A549 (cell line): Measurements from ENCODE around the gene ARFIP1. TPM values are rescaled to one million over a fixed set of nuclear protein-coding genes. Genes with fewer than 3 reads are reported as not detected.

Source experiments
- ATAC-seq, 2 experiments: fragments of 200-7000 bp in 1 of 2; fragments of >200 bp in 1 of 2; cut with Nextera tagmentation in 1 of 2; cut with Tn5 transposase in 1 of 2; 3 replicates each; pipeline versions ENCODE4 v1.8.0 to v1.9.1; 2018 to 2020; ENCODE audit warnings: mild to moderate bottlenecking in 1 of 2, moderate library complexity in 1 of 2
- CTCF ChIA-PET: fragments of 300-600 bp; sonication (Branson Sonifier 250); formaldehyde crosslinking; extraction: SDS; loops from one replicate; lab custom pipeline; 2021; ENCODE audit warnings: antibody characterized with exemption, inconsistent platforms; lab: Yijun Ruan, JAX
- POLR2A ChIA-PET: fragments of 350-600 bp; formaldehyde crosslinking; extraction: SDS; loops from one replicate; lab custom pipeline; 2021; ENCODE audit warnings: antibody characterized with exemption, inconsistent platforms; lab: Yijun Ruan, JAX
- DNase-seq, 2 experiments: peaks; one replicate each; pipeline versions ENCODE4 v3.0.0 to v3.0.0-alpha.2; 2011 to 2016; ENCODE audit warnings: low read depth in 1 of 2, low spot score in 1 of 2
- FAIRE-seq: peaks from 2 replicates; lab custom pipeline; 2011; peaks lifted over from hg19 to GRCh38; lab: Jason Lieb, UNC
- H3K27ac ChIP-seq, 2 experiments: fragments of >200 bp; sonication (Bioruptor Twin); formaldehyde crosslinking; 3 replicates each; pipeline ENCODE4 v1.5.1; 2016 to 2017
- H3K4me1 ChIP-seq: fragments of >200 bp; sonication (Bioruptor Twin); formaldehyde crosslinking; 3 replicates; pipeline ENCODE4 v1.6.1; 2016
- H3K4me2 ChIP-seq: fragments of >200 bp; sonication (Bioruptor Twin); formaldehyde crosslinking; 3 replicates; pipeline ENCODE4 v1.6.1; 2016
- H3K4me3 ChIP-seq: fragments of >200 bp; sonication (Bioruptor Twin); formaldehyde crosslinking; 3 replicates; pipeline ENCODE4 v1.5.1; 2016
- H3K9me3 ChIP-seq: fragments of >200 bp; sonication (Bioruptor Twin); formaldehyde crosslinking; 3 replicates; pipeline ENCODE4 v1.6.1; 2016
- CBX2 ChIP-seq: fragments of 200-600 bp; sonication (generic); IDR thresholded peaks from 2 replicates; pipeline ENCODE4 v1.6.1; 2016; ENCODE audit warnings: low read depth, mild to moderate bottlenecking, borderline replicate concordance
- CBX8 ChIP-seq: fragments of 200-600 bp; sonication (generic); IDR thresholded peaks from 2 replicates; pipeline ENCODE4 v1.6.1; 2016
- CEBPB ChIP-seq, 2 experiments: fragments of >200 bp in 1 of 2; sonication (Bioruptor Twin) in 1 of 2; formaldehyde crosslinking in 1 of 2; IDR thresholded peaks; 2 replicates each; pipeline ENCODE4 v1.6.1; 2012 to 2016
- CHD2 ChIP-seq: fragments of 150-350 bp; IDR thresholded peaks from 2 replicates; pipeline ENCODE4 v1.6.1; 2014; ENCODE audit warnings: low read length; ENCODE audit not compliant: partially characterized antibody
- CHD4 ChIP-seq: fragments of 200-600 bp; sonication (generic); IDR thresholded peaks from 2 replicates; pipeline ENCODE4 v1.6.1; 2016; ENCODE audit warnings: antibody characterized with exemption, mild to moderate bottlenecking, borderline replicate concordance
- CTCF ChIP-seq: fragments of >200 bp; sonication (Bioruptor Twin); formaldehyde crosslinking; IDR thresholded peaks from 3 replicates; pipeline ENCODE4 v1.5.1; 2016
- EHMT2 ChIP-seq: fragments of 200-600 bp; sonication (generic); IDR thresholded peaks from 2 replicates; pipeline ENCODE4 v1.6.1; 2016; ENCODE audit warnings: antibody characterized with exemption, low read depth, mild to moderate bottlenecking, moderate library complexity
- ESRRA ChIP-seq: fragments of 150-350 bp; IDR thresholded peaks from 2 replicates; pipeline ENCODE4 v1.6.1; 2014; ENCODE audit warnings: mild to moderate bottlenecking, low read length, borderline replicate concordance
- FOSB ChIP-seq: fragments of 250-450 bp; sonication (Bioruptor Pico); IDR thresholded peaks from 2 replicates; pipeline ENCODE4 v1.5.0; 2020; ENCODE audit warnings: mild to moderate bottlenecking, moderate library complexity
- FOSL2 ChIP-seq, 2 experiments: fragments of 450-650 bp in 1 of 2; fragments of >200 bp in 1 of 2; sonication (Bioruptor Twin) in 1 of 2; formaldehyde crosslinking; IDR thresholded peaks; 2 replicates each; pipeline versions ENCODE4 v1.5.0 to v1.6.1; 2016 to 2020; ENCODE audit warnings: mild to moderate bottlenecking in 1 of 2, moderate library complexity in 1 of 2
- FOXS1 ChIP-seq: fragments of 250-450 bp; sonication (Bioruptor Pico); IDR thresholded peaks from 2 replicates; pipeline ENCODE4 v1.5.0; 2020; ENCODE audit warnings: mild to moderate bottlenecking, moderate library complexity
- GATA3 ChIP-seq: IDR thresholded peaks from 2 replicates; pipeline ENCODE4 v1.6.1; 2012; ENCODE audit warnings: borderline replicate concordance
- HEYL ChIP-seq: fragments of 250-450 bp; sonication (Bioruptor Pico); IDR thresholded peaks from 2 replicates; pipeline ENCODE4 v1.8.0; 2021; ENCODE audit warnings: mild to moderate bottlenecking, moderate library complexity
- HOXA7 ChIP-seq: fragments of 250-450 bp; sonication (Bioruptor Pico); IDR thresholded peaks from 2 replicates; pipeline ENCODE4 v1.5.0; 2020; ENCODE audit warnings: mild to moderate bottlenecking, moderate library complexity
- MAFK ChIP-seq: fragments of 450-650 bp; IDR thresholded peaks from 2 replicates; pipeline ENCODE4 v1.6.1; 2014; ENCODE audit not compliant: partially characterized antibody
- MAX ChIP-seq: IDR thresholded peaks from 2 replicates; pipeline ENCODE4 v1.6.1; 2012
- NFE2L2 ChIP-seq: fragments of 150-350 bp; conservative IDR thresholded peaks from 2 replicates; pipeline ENCODE4 v1.6.1; 2014; ENCODE audit warnings: low read length
- NR3C1 ChIP-seq: fragments of >200 bp; sonication (Bioruptor Twin); formaldehyde crosslinking; IDR thresholded peaks from 3 replicates; pipeline ENCODE4 v1.6.1; 2017
- PHF8 ChIP-seq: fragments of 200-600 bp; sonication (generic); IDR thresholded peaks from 2 replicates; pipeline ENCODE4 v1.6.1; 2016; ENCODE audit warnings: low read depth, mild to moderate bottlenecking, antibody characterized with exemption, moderate library complexity, borderline replicate concordance
- POLR2AphosphoS2 ChIP-seq: conservative IDR thresholded peaks from 2 replicates; pipeline ENCODE4 v1.6.1; 2012; ENCODE audit warnings: low read length, improper control_type of control experiment, inconsistent platforms
- RAD21 ChIP-seq, 2 experiments: fragments of >200 bp in 1 of 2; sonication (Bioruptor Twin) in 1 of 2; formaldehyde crosslinking in 1 of 2; IDR thresholded peaks in 1 of 2; conservative IDR thresholded peaks in 1 of 2; 2 replicates in 1 of 2; 3 replicates in 1 of 2; pipeline ENCODE4 v1.6.1; 2012 to 2018; ENCODE audit warnings: inconsistent platforms in 1 of 2
- RFX5 ChIP-seq: fragments of 450-650 bp; IDR thresholded peaks from 2 replicates; pipeline ENCODE4 v1.7.1; 2014; ENCODE audit warnings: antibody characterized with exemption, mild to moderate bottlenecking, moderate library complexity
- RNF2 ChIP-seq: fragments of 200-600 bp; sonication (generic); IDR thresholded peaks from 2 replicates; pipeline ENCODE4 v1.6.1; 2016; ENCODE audit warnings: low read depth, mild to moderate bottlenecking, antibody characterized with exemption, moderate library complexity, borderline replicate concordance
- ZFP36 ChIP-seq: fragments of 450-650 bp; IDR thresholded peaks from 2 replicates; pipeline ENCODE4 v1.6.1; 2014; ENCODE audit warnings: borderline replicate concordance; ENCODE audit not compliant: partially characterized antibody
- ZSCAN20 ChIP-seq: fragments of 250-450 bp; sonication (Bioruptor Pico); IDR thresholded peaks from 2 replicates; pipeline ENCODE4 v1.8.0; 2022; ENCODE audit warnings: mild to moderate bottlenecking, moderate library complexity
- WGBS: methylation state at CpG from one replicate; pipeline ENCODE4 v1.1.6; 2017; ENCODE audit errors: missing lambda C conversion rate; 5-methylcytosine and 5-hydroxymethylcytosine counted together
- polyA plus RNA-seq, 4 experiments: library from polyadenylated mRNA; depleted of rRNA in 3 of 4; stranded (reverse); fragments of >200 nt; fragmentation: RNase III in 1 of 4; extraction: RNeasy Plus Mini Kit Qiagen cat#74134 plus additional on column Dnase treatment in 1 of 4; gene quantifications; 2 replicates in 3 of 4; 3 replicates in 1 of 4; pipeline ENCODE4 v1.2.3, GENCODE V29; 2011 to 2017

ARFIP1 gene
- polyA plus RNA-seq, 2 of the 4 experiments (the other 2 are of a cell fraction), result 17.1 to 39.2 TPM

GRCh38 chr4:152917543-152918395 is 138.0 kb downstream of the ARFIP1 start:
- 85% methylated on average over 3 of the region's 3 CpGs for WGBS
- ATAC-seq (no peak), DNase-seq (no peak), FAIRE-seq (no peak)
- POLR2A ChIA-PET, result no interaction called here
- no peak overlapping the region for H3K27ac ChIP-seq
- H3K9me3 ChIP-seq, result peaks cover 6% of the 10 kb centered on the region; the same call in 1 of the 3 replicates
- H3K4me1 ChIP-seq, result no peaks in the 10 kb centered on the region
- TF ChIP-seq ZSCAN20 (CRISPR knock-in tag) (no peak), HOXA7 (no peak), RAD21 (conservative IDR thresholded peaks at IDR 0.05 in 1 of 2, IDR thresholded peaks at IDR 0.05 in 1 of 2) (no peak), CHD4 (no peak), CBX8 (no peak), PHF8 (no peak), FOXS1 (no peak), RNF2 (no peak), MAX (no peak), NR3C1 (no peak), FOSB (CRISPR knock-in tag) (no peak), CBX2 (no peak), CHD2 (no peak), CEBPB (IDR thresholded peaks at IDR 0.05) (no peak)
- no peak overlapping the region for H3K4me3 ChIP-seq
- H3K4me2 ChIP-seq, result no peak overlapping the region
- CTCF ChIA-PET, result interaction anchor here (0.6 kb wide), 1 partner anchor 15 kb away, joined by 3 read pairs; no protein-coding TSS in a partner anchor

- CTCF ChIA-PET, result no interaction called here
- WGBS, result no CpG with 5 or more reads among the region's 2 CpGs
- no peaks in the 10 kb centered on the region for H3K4me1 ChIP-seq
- POLR2A ChIA-PET, result no interaction called here
- TF ChIP-seq RFX5 (no peak), CTCF (no peak), HEYL (no peak), ESRRA (no peak), FOSB (CRISPR knock-in tag) (no peak), CHD2 (no peak), NFE2L2 (no peak), EHMT2 (no peak), GATA3 (no peak), POLR2AphosphoS2 (no peak)
- TF ChIP-seq, all 56 proteins: peak for 0
- H3K9me3 ChIP-seq, result peaks cover 6% of the 10 kb centered on the region; the same call in 1 of the 3 replicates
- no peak overlapping the region for H3K4me2 ChIP-seq
- no peak overlapping the region for H3K4me3 ChIP-seq
- no peak for FAIRE-seq
- DNase-seq, result no peak
- ATAC-seq, result no peak
- no peak overlapping the region for H3K27ac ChIP-seq
Observed at GRCh38 chr4:152919826-152920225, 140.1 kb downstream of the ARFIP1 start.

GRCh38 chr4:152920768-152921167 is 141.0 kb downstream of the ARFIP1 start:
- no peak for TF ChIP-seq RAD21 (conservative IDR thresholded peaks at IDR 0.05 in 1 of 2, IDR thresholded peaks at IDR 0.05 in 1 of 2)
- peak; percentile 90 for TF ChIP-seq ZFP36
- TF ChIP-seq GATA3, result no peak
- no peak for TF ChIP-seq CTCF
- no peak for TF ChIP-seq MAFK
- TF ChIP-seq FOSL2 (IDR thresholded peaks at IDR 0.05), result no peak
- TF ChIP-seq FOSL2 (CRISPR knock-in tag; IDR thresholded peaks at IDR 0.05), result no peak
- DNase-seq, result peak in 1 of 2 experiments; percentile 60
- WGBS, result 2% methylated on average over 1 of the region's 1 CpG
- ATAC-seq, result no peak
- POLR2A ChIA-PET, result no interaction called here
- Histone ChIP-seq H3K9me3 (peaks cover 6% of the 10 kb centered on the region; the same call in 1 of the 3 replicates), H3K4me3 (no peak overlapping the region), H3K4me1 (no peaks in the 10 kb centered on the region), H3K27ac (no peak overlapping the region), H3K4me2 (no peak overlapping the region)
- no peak for FAIRE-seq
- CTCF ChIA-PET, result no interaction called here
